Neuronal stem cell (in vitro differentiated cells): ENCODE results near the gene CMIP.

ENCODE experiments used
- DNase-seq: peaks from one replicate; pipeline ENCODE4 v3.0.0-alpha.2; 2013; ENCODE audit warnings: low spot score
- H2AFZ ChIP-seq: one replicate; pipeline ENCODE4 v1.6.1; 2013; ENCODE audit warnings: mild to moderate bottlenecking, low read length, inconsistent platforms
- H2AK5ac ChIP-seq: 2 replicates; pipeline ENCODE4 v1.6.1; 2013; ENCODE audit warnings: low read depth, mild to moderate bottlenecking, inconsistent platforms, low read length, moderate library complexity, mixed read lengths
- H2BK120ac ChIP-seq: 2 replicates; pipeline ENCODE4 v1.6.1; 2013; ENCODE audit warnings: low read depth, mild to moderate bottlenecking, inconsistent platforms, low read length, moderate library complexity, mixed read lengths
- H2BK12ac ChIP-seq: one replicate; pipeline ENCODE4 v1.6.1; 2013; ENCODE audit warnings: low read length, inconsistent platforms
- H2BK15ac ChIP-seq: 2 replicates; pipeline ENCODE4 v1.6.1; 2013; ENCODE audit warnings: mild to moderate bottlenecking, low read length, inconsistent platforms, mixed read lengths
- H2BK5ac ChIP-seq: one replicate; pipeline ENCODE4 v1.6.1; 2013; ENCODE audit warnings: inconsistent platforms, mild to moderate bottlenecking, low read length, moderate library complexity
- H3K14ac ChIP-seq: one replicate; pipeline ENCODE4 v1.6.1; 2013; ENCODE audit warnings: low read length, inconsistent platforms
- H3K18ac ChIP-seq: 2 replicates; pipeline ENCODE4 v1.6.1; 2013; ENCODE audit warnings: low read length, inconsistent platforms
- H3K23ac ChIP-seq: 2 replicates; pipeline ENCODE4 v1.6.1; 2013; ENCODE audit warnings: low read depth, mild to moderate bottlenecking, mixed read lengths, low read length, inconsistent platforms; ENCODE audit not compliant: poor library complexity
- H3K27ac ChIP-seq: replicated peaks from 3 replicates; pipeline ENCODE4 v1.5.1; 2013; ENCODE audit warnings: low read length, inconsistent platforms
- H3K27me3 ChIP-seq, 3 experiments: 2 replicates each; pipeline ENCODE4 v1.6.1; 2013; ENCODE audit warnings: low read length in 3 of 3, mild to moderate bottlenecking in 2 of 3, inconsistent platforms in 1 of 3, low read depth in 1 of 3, mixed read lengths in 1 of 3, moderate library complexity in 1 of 3; ENCODE audit not compliant: control insufficient read depth in 3 of 3, insufficient read depth in 3 of 3
- H3K36me3 ChIP-seq, 2 donors: replicated peaks in 1 of 2; 2 replicates each; pipeline ENCODE4 v1.6.1; 2013; ENCODE audit warnings: low read length in 2 of 2; ENCODE audit not compliant: control insufficient read depth in 2 of 2, insufficient read depth in 2 of 2
- H3K4ac ChIP-seq: 2 replicates; pipeline ENCODE4 v1.6.1; 2013; ENCODE audit warnings: inconsistent platforms, mild to moderate bottlenecking, low read length, moderate library complexity
- H3K4me1 ChIP-seq, 2 donors: 1 replicate in 1 of 2; 2 replicates in 1 of 2; pipeline ENCODE4 v1.6.1; 2013; ENCODE audit warnings: low read length in 2 of 2, low read depth in 1 of 2; ENCODE audit not compliant: control insufficient read depth in 2 of 2, insufficient read depth in 1 of 2
- H3K4me2 ChIP-seq: one replicate; pipeline ENCODE4 v1.6.1; 2013; ENCODE audit warnings: mild to moderate bottlenecking, low read length, inconsistent platforms; ENCODE audit not compliant: insufficient read depth, poor library complexity, severe bottlenecking
- H3K4me3 ChIP-seq, 2 donors: 2 replicates each; pipeline ENCODE4 v1.5.1; 2013; ENCODE audit warnings: low read length in 2 of 2, mild to moderate bottlenecking in 2 of 2, inconsistent platforms in 1 of 2, moderate library complexity in 1 of 2
- H3K79me1 ChIP-seq: one replicate; pipeline ENCODE4 v1.6.1; 2013; ENCODE audit warnings: low read depth, mild to moderate bottlenecking, inconsistent platforms, low read length, moderate library complexity
- H3K9ac ChIP-seq: one replicate; pipeline ENCODE4 v1.6.1; 2013; ENCODE audit warnings: mild to moderate bottlenecking, low read depth, low read length, inconsistent platforms; ENCODE audit not compliant: poor library complexity
- H3K9me3 ChIP-seq, 2 donors: replicated peaks in 1 of 2; 2 replicates each; pipeline versions ENCODE3 to v1.6.1; 2013; ENCODE audit warnings: low read length in 2 of 2, mild to moderate bottlenecking in 2 of 2, inconsistent platforms in 1 of 2, low read depth in 1 of 2, mixed read lengths in 1 of 2, moderate library complexity in 1 of 2; ENCODE audit not compliant: control insufficient read depth in 2 of 2, insufficient read depth in 1 of 2
- H4K8ac ChIP-seq: one replicate; pipeline ENCODE4 v1.6.1; 2013; ENCODE audit warnings: low read depth, mild to moderate bottlenecking, inconsistent platforms, low read length, moderate library complexity
- H4K91ac ChIP-seq: one replicate; pipeline ENCODE4 v1.6.1; 2013; ENCODE audit warnings: low read length, low read depth, mild to moderate bottlenecking, inconsistent platforms; ENCODE audit not compliant: poor library complexity
- WGBS, 2 donors: extraction: QIAGEN DNeasy Blood & Tissue Kit; methylation state at CpG; one replicate each; pipeline ENCODE4 v1.1.7; 2013; ENCODE audit warnings: missing lambda C conversion rate in 2 of 2, mixed read lengths in 1 of 2; ENCODE audit not compliant: insufficient read length in 2 of 2, insufficient replicate concordance in 1 of 2; ENCODE audit errors: extremely low coverage in 2 of 2; 5-methylcytosine and 5-hydroxymethylcytosine counted together

CMIP gene

GRCh38 chr16:81549547-81550431 lies 105.2 kb downstream of the CMIP start:
- Histone ChIP-seq H3K18ac (no peak overlapping the region), H3K14ac (no peak overlapping the region), H3K9me3 (no peaks in the 10 kb centered on the region), H2BK5ac (no peak overlapping the region), H2AK5ac (no peak overlapping the region), H4K8ac (no peak overlapping the region), H3K79me1 (peaks cover 22% of the 10 kb centered on the region), H3K9ac (peak overlapping the region; percentile 14), H3K27ac (no peak overlapping the region), H2BK12ac (no peak overlapping the region), H2BK15ac (no peak overlapping the region), H3K27me3 (no peaks in the 10 kb centered on the region), H3K23ac (peak overlapping the region; percentile 26), H3K4me1 (peaks cover 0 to 9% of the 10 kb centered on the region in 2 donors), H3K4me2 (no peak overlapping the region), H2BK120ac (no peak overlapping the region), H3K4ac (no peak overlapping the region), H2AFZ (no peak overlapping the region), H3K36me3 (peaks cover 0 to 3% of the 10 kb centered on the region in 2 donors), H4K91ac (peak overlapping the region; percentile 73), H3K4me3 (no peak overlapping the region)
- DNase-seq, result no peak
- WGBS, 2 donors, result no CpG with 5 or more reads among the region's 19 CpGs

GRCh38 chr16:81550432-81550808 lies 105.8 kb downstream of the CMIP start:
- Histone ChIP-seq H3K23ac (peak overlapping the region; percentile 46), H3K9me3 (no peaks in the 10 kb centered on the region), H2BK15ac (no peak overlapping the region), H2AFZ (no peak overlapping the region), H3K27me3 (no peaks in the 10 kb centered on the region), H3K27ac (no peak overlapping the region), H3K4me3 (no peak overlapping the region), H3K4me1 (peaks cover 0 to 5% of the 10 kb centered on the region in 2 donors), H2BK5ac (no peak overlapping the region), H3K18ac (no peak overlapping the region), H3K36me3 (peaks cover 0 to 5% of the 10 kb centered on the region in 2 donors), H3K9ac (no peak overlapping the region), H4K8ac (no peak overlapping the region), H2BK12ac (no peak overlapping the region), H3K4me2 (no peak overlapping the region), H4K91ac (no peak overlapping the region), H3K79me1 (peaks cover 25% of the 10 kb centered on the region), H3K14ac (no peak overlapping the region), H2AK5ac (no peak overlapping the region), H2BK120ac (no peak overlapping the region), H3K4ac (no peak overlapping the region)
- no peak for DNase-seq
- no CpG with 5 or more reads among the region's 2 CpGs for WGBS, 2 donors

- Histone ChIP-seq H2BK15ac (no peak overlapping the region), H3K27me3 (no peaks in the 10 kb centered on the region), H3K9me3 (no peaks in the 10 kb centered on the region), H3K4ac (no peak overlapping the region), H3K36me3 (peaks cover 0 to 5% of the 10 kb centered on the region in 2 donors), H2BK120ac (peak overlapping the region; percentile 2), H3K23ac (no peak overlapping the region), H2AK5ac (no peak overlapping the region), H4K91ac (no peak overlapping the region), H2BK12ac (no peak overlapping the region), H3K4me3 (no peak overlapping the region), H3K27ac (no peak overlapping the region), H3K4me2 (no peak overlapping the region), H2AFZ (no peak overlapping the region), H3K18ac (peak overlapping the region; percentile 15), H4K8ac (no peak overlapping the region), H3K14ac (no peak overlapping the region), H3K9ac (no peak overlapping the region), H3K79me1 (peaks cover 25% of the 10 kb centered on the region), H3K4me1 (peaks cover 0 to 5% of the 10 kb centered on the region in 2 donors), H2BK5ac (peak overlapping the region; percentile 68)
- no CpG with 5 or more reads among the region's 6 CpGs for WGBS, 2 donors
- DNase-seq, result no peak
Observed at GRCh38 chr16:81551151-81551808, 106.7 kb downstream of the CMIP start.

GRCh38 chr16:81551821-81552304 lies 107.3 kb downstream of the CMIP start:
- Histone ChIP-seq H3K4ac (no peak overlapping the region), H2AFZ (no peak overlapping the region), H3K36me3 (peaks cover 0 to 5% of the 10 kb centered on the region in 2 donors), H3K9me3 (no peaks in the 10 kb centered on the region), H3K79me1 (peaks cover 28% of the 10 kb centered on the region), H3K23ac (peak overlapping the region; percentile 46), H3K18ac (no peak overlapping the region), H3K27ac (no peak overlapping the region), H3K9ac (no peak overlapping the region), H2BK5ac (peak overlapping the region; percentile 68), H2BK12ac (no peak overlapping the region), H3K14ac (peak overlapping the region; percentile 58), H2BK120ac (peak overlapping the region; percentile 2), H3K27me3 (no peaks in the 10 kb centered on the region), H4K91ac (no peak overlapping the region), H3K4me1 (peaks cover 0 to 5% of the 10 kb centered on the region in 2 donors), H2AK5ac (no peak overlapping the region), H3K4me2 (no peak overlapping the region), H3K4me3 (no peak overlapping the region), H2BK15ac (no peak overlapping the region), H4K8ac (no peak overlapping the region)
- DNase-seq, result no peak
- no CpG with 5 or more reads among the region's 11 CpGs for WGBS, 2 donors
